PC-3 (cell line): Measurements from ENCODE around the gene CDKN3. TPM values are rescaled to one million over a fixed set of nuclear protein-coding genes. Genes with fewer than 3 reads are reported as not detected.

ENCODE experiments used
- ATAC-seq: fragments of 200-7000 bp; cut with Tn5 transposase; 2 replicates; pipeline ENCODE4 v1.9.1; 2020; ENCODE audit warnings: mild to moderate bottlenecking, moderate library complexity
- BruUV-seq: library from RNA; stranded (reverse); fragments of 400-500 nt; replicated peaks from 2 replicates; lab custom pipeline; 2021; lab: Mats Ljungman, UMichigan
- CTCF ChIA-PET: fragments of 300-600 bp; sonication (Branson Sonifier 250); formaldehyde crosslinking; loops from one replicate; lab custom pipeline; 2022; ENCODE audit warnings: antibody characterized with exemption; lab: Charles Lee
- POLR2A ChIA-PET: fragments of 300-600 bp; sonication (Branson Sonifier 250); formaldehyde crosslinking; loops from one replicate; lab custom pipeline; 2022; ENCODE audit warnings: antibody characterized with exemption; ENCODE audit not compliant: unreplicated experiment; lab: Charles Lee
- DNase-seq: peaks from one replicate; pipeline ENCODE4 v3.0.0-alpha.2; 2015
- H2AFZ ChIP-seq: fragments of 300-600 bp; sonication (generic); 2 replicates; pipeline ENCODE4 v1.6.0; 2016; ENCODE audit warnings: antibody characterized with exemption, low read length
- H3F3A ChIP-seq: fragments of 300-600 bp; sonication (generic); one replicate; pipeline ENCODE4 v1.6.0; 2017; ENCODE audit warnings: antibody characterized with exemption, low read length, control low read depth, mild to moderate bottlenecking; ENCODE audit not compliant: unreplicated experiment
- H3K27ac ChIP-seq: fragments of 300-600 bp; sonication (generic); 2 replicates; pipeline ENCODE4 v1.5.1; 2016; ENCODE audit warnings: mild to moderate bottlenecking, low read length
- H3K27me3 ChIP-seq: fragments of 300-600 bp; sonication (generic); 2 replicates; pipeline ENCODE4 v1.6.1; 2016; ENCODE audit warnings: low read length, mixed read lengths
- H3K36me3 ChIP-seq: fragments of 300-600 bp; sonication (generic); 2 replicates; pipeline ENCODE4 v1.6.1; 2016; ENCODE audit warnings: low read depth, mixed run types, low read length, mixed read lengths
- H3K4me1 ChIP-seq: fragments of 300-600 bp; sonication (generic); 2 replicates; pipeline ENCODE4 v1.5.1; 2016; ENCODE audit warnings: low read length; ENCODE audit not compliant: insufficient read depth
- H3K4me2 ChIP-seq: fragments of 300-600 bp; sonication (generic); 2 replicates; pipeline ENCODE4 v1.6.0; 2016; ENCODE audit warnings: low read length
- H3K4me3 ChIP-seq: fragments of 300-600 bp; sonication (generic); 2 replicates; pipeline ENCODE4 v1.5.1; 2016; ENCODE audit warnings: mild to moderate bottlenecking, low read length, mixed read lengths
- H3K79me2 ChIP-seq: fragments of 300-600 bp; sonication (generic); 2 replicates; pipeline ENCODE4 v1.6.1; 2017; ENCODE audit warnings: low read length, mixed read lengths
- H3K9ac ChIP-seq: fragments of 300-600 bp; sonication (generic); 2 replicates; pipeline ENCODE4 v1.6.0; 2016; ENCODE audit warnings: mild to moderate bottlenecking, low read length
- H3K9me2 ChIP-seq: fragments of 300-600 bp; sonication (generic); replicated peaks from 2 replicates; pipeline ENCODE4 v1.6.1; 2016; ENCODE audit warnings: mixed run types, low read length, mixed read lengths
- H3K9me3 ChIP-seq: fragments of 300-600 bp; sonication (generic); 2 replicates; pipeline ENCODE4 v1.6.1; 2016; ENCODE audit warnings: low read length, mixed read lengths
- H4K20me1 ChIP-seq: fragments of 300-600 bp; sonication (generic); 2 replicates; pipeline ENCODE4 v1.6.1; 2016; ENCODE audit warnings: low read length, mixed read lengths
- CTCF ChIP-seq: fragments of 300-600 bp; sonication (generic); conservative IDR thresholded peaks from 2 replicates; pipeline ENCODE4 v1.5.1; 2017; ENCODE audit warnings: antibody characterized with exemption, low read depth, mild to moderate bottlenecking, low read length
- EZH2 ChIP-seq: fragments of 300-600 bp; sonication (generic); IDR thresholded peaks from one replicate; pipeline ENCODE4 v1.6.1; 2017; ENCODE audit warnings: antibody characterized with exemption, mild to moderate bottlenecking, low read length; ENCODE audit not compliant: unreplicated experiment
- EZH2phosphoT487 ChIP-seq: fragments of 300-600 bp; sonication (generic); IDR thresholded peaks from 2 replicates; pipeline ENCODE4 v1.6.1; 2018; ENCODE audit warnings: mild to moderate bottlenecking, antibody characterized with exemption, low read length, borderline replicate concordance
- intact Hi-C: fragments of 100-400 bp; cut with micrococcal nuclease; formaldehyde crosslinking; loops from 2 replicates; pipeline ENCODE4 v1.9.0; 2023
- total RNA-seq: library from RNA; depleted of rRNA; stranded (reverse); fragments of >200 nt; gene quantifications from 2 replicates; pipeline ENCODE4 v1.2.3, GENCODE V29; 2014

Gene CDKN3
- total RNA-seq, 1 experiment from 2014 or later = 434 TPM

- no peaks in the 10 kb centered on the region for H3K27me3 ChIP-seq
- DNase-seq (peak; percentile 96), ATAC-seq (peak; percentile 78)
- H3K9me3 ChIP-seq = no peaks in the 10 kb centered on the region
- intact Hi-C loops = loop anchor here (1.0 to 5.0 kb wide), 2 partner anchors 8 to 408 kb away; no protein-coding TSS in a partner anchor
- H3K36me3 ChIP-seq = no peaks in the 10 kb centered on the region
- H3K4me3 ChIP-seq = peak overlapping the region; percentile 55
- TSS peak; percentile 92 for BruUV-seq
- POLR2A ChIA-PET = interaction anchor here (0.6 to 1.4 kb wide), 3 partner anchors 9 to 408 kb away, joined by 3 to 4 read pairs (median 3); no protein-coding TSS in a partner anchor
- H3K4me1 ChIP-seq = peaks cover 60% of the 10 kb centered on the region
- H3K27ac ChIP-seq = peak overlapping the region; percentile 91
- H3F3A ChIP-seq = peaks cover 18% of the 10 kb centered on the region
- peak overlapping the region; percentile 60 for H3K9ac ChIP-seq
- TF ChIP-seq CTCF (no peak), EZH2phosphoT487 (no peak), EZH2 (no peak)
- peak overlapping the region; percentile 82 for H3K4me2 ChIP-seq
- CTCF ChIA-PET = interaction anchor here (0.5 to 3.2 kb wide), 5 partner anchors 17 to 358 kb away, joined by 4 to 18 read pairs (median 5); partner anchors contain the start of gene CDKN3
- H3K9me2 ChIP-seq = no peaks in the 10 kb centered on the region
- no peaks in the 10 kb centered on the region for H3K79me2 ChIP-seq
- H2AFZ ChIP-seq = peak overlapping the region; percentile 72
- H4K20me1 ChIP-seq = no peaks in the 10 kb centered on the region
These were observed 32.0 kb upstream of the CDKN3 start for GRCh38 chr14:54364555-54365415.

GRCh38 chr14:54366736-54367735, 29.8 kb upstream of the CDKN3 start:
- Histone ChIP-seq H3K79me2 (no peaks in the 10 kb centered on the region), H3K36me3 (no peaks in the 10 kb centered on the region), H3K9me2 (no peaks in the 10 kb centered on the region), H3K4me3 (no peak overlapping the region), H3K4me1 (peaks cover 60% of the 10 kb centered on the region), H3K27ac (no peak overlapping the region), H4K20me1 (no peaks in the 10 kb centered on the region), H2AFZ (peak overlapping the region; percentile 28), H3K9ac (no peak overlapping the region), H3K27me3 (no peaks in the 10 kb centered on the region), H3F3A (peaks cover 18% of the 10 kb centered on the region), H3K4me2 (no peak overlapping the region), H3K9me3 (no peaks in the 10 kb centered on the region)
- DNase-seq = peak; percentile 88
- POLR2A ChIA-PET = interaction anchor here (0.5 to 0.6 kb wide), 5 partner anchors 11 to 139 kb away, joined by 3 to 16 read pairs (median 4); no protein-coding TSS in a partner anchor
- CTCF ChIA-PET = interaction anchor here (0.5 to 3.2 kb wide), 12 partner anchors 11 to 998 kb away, joined by 3 to 55 read pairs (median 4); partner anchors contain the start of genes CDKN3 and CGRRF1
- ATAC-seq = peak; percentile 71
- TF ChIP-seq EZH2 = no peak
- TF ChIP-seq EZH2phosphoT487 = no peak
- peak; percentile 98 for TF ChIP-seq CTCF
- intact Hi-C loops = loop anchor here (1.0 to 5.0 kb wide), 7 partner anchors 29 to 405 kb away; partner anchors contain the start of genes CGRRF1, CNIH1 and GMFB
- no TSS peak for BruUV-seq
